Heart left ventricle (tissue), 16 donors: Measurements from ENCODE around the gene PAQR6. TPM values are rescaled to one million over a fixed set of nuclear protein-coding genes. Genes with fewer than 3 reads are reported as not detected.
A peak's percentile ranks its signal among the peaks of the same experiment; 100 is the strongest.

Experiments used
- ATAC-seq, 4 donors: fragments of 200-7000 bp; cut with Tn5 transposase; one replicate each; pipeline ENCODE4 v1.9.1; 2020 to 2022; ENCODE audit warnings: moderate library complexity in 4 of 4, mild to moderate bottlenecking in 3 of 4, moderate number of reproducible peaks in 1 of 4
- DNase-seq, 5 donors: peaks; one replicate each; pipeline ENCODE4 v3.0.0-alpha.2; 2020
- H3K27ac ChIP-seq, 12 donors: fragments of 200-600 bp; sonication (generic) in 4 of 12; one replicate each; pipeline versions ENCODE4 v1.5.0 to v1.8.0; 2016 to 2022; ENCODE audit warnings: mild to moderate bottlenecking in 2 of 12
- H3K27me3 ChIP-seq, 9 donors: fragments of 200-600 bp; sonication (generic) in 2 of 9; one replicate each; pipeline versions ENCODE4 v1.5.1 to v1.8.0; 2016 to 2022; ENCODE audit warnings: mild to moderate bottlenecking in 3 of 9
- H3K36me3 ChIP-seq, 9 donors: fragments of 200-600 bp; sonication (generic) in 2 of 9; one replicate each; pipeline versions ENCODE4 v1.5.0 to v1.8.0; 2018 to 2022; ENCODE audit warnings: mild to moderate bottlenecking in 2 of 9
- H3K4me1 ChIP-seq, 12 donors: fragments of 200-600 bp; sonication (generic) in 4 of 12; one replicate each; pipeline versions ENCODE4 v1.5.0 to v1.8.0; 2016 to 2022; ENCODE audit warnings: mild to moderate bottlenecking in 3 of 12
- H3K4me3 ChIP-seq, 12 donors: fragments of 200-600 bp; sonication (generic) in 4 of 12; one replicate each; pipeline versions ENCODE4 v1.5.0 to v1.8.0; 2017 to 2022; ENCODE audit warnings: mild to moderate bottlenecking in 9 of 12, moderate library complexity in 4 of 12
- H3K9me3 ChIP-seq, 12 donors: fragments of 200-600 bp; sonication (generic) in 4 of 12; one replicate each; pipeline versions ENCODE4 v1.5.0 to v1.8.0; 2016 to 2022; ENCODE audit warnings: mild to moderate bottlenecking in 1 of 12
- POLR2A ChIP-seq, 2 donors: fragments of 450-650 bp; IDR thresholded peaks; one replicate each; pipeline ENCODE4 v1.6.1; 2017; ENCODE audit warnings: antibody characterized with exemption in 2 of 2, mild to moderate bottlenecking in 2 of 2, moderate library complexity in 2 of 2
- WGBS, 4 donors: extraction: QIAGEN DNeasy Blood & Tissue Kit in 2 of 4; methylation state at CpG; one replicate each; pipeline versions ENCODE4 v1.1.5 to v1.1.7; 2013 to 2018; 5-methylcytosine and 5-hydroxymethylcytosine counted together
- intact Hi-C, 10 donors: fragments of 100-400 bp; cut with DNase I; formaldehyde crosslinking; loops; one replicate each; pipeline versions ENCODE4 v1.11.1 to v1.14.2; 2022
- polyA plus RNA-seq, 2 donors: library from polyadenylated mRNA; stranded (reverse); fragments of 200-250 nt; gene quantifications; one replicate each; pipeline ENCODE4 v1.2.3, GENCODE V29; 2013
- total RNA-seq, 9 donors: library from RNA; depleted of rRNA in 2 of 9; stranded (reverse); fragments of >200 nt in 2 of 9; fragmentation: NEBNext Ultra II Directional in 3 of 9; extraction: Animal tissue kit (Norgen Biotek cat#: 25700) in 3 of 9; gene quantifications; one replicate each; pipeline versions ENCODE4 v1.1.0 to v1.2.4, GENCODE V29; 2016 to 2023
- TF ChIP-seq, protein P1 (sequence below), 12 donors: fragments of 200-600 bp; sonication (generic) in 4 of 12; IDR thresholded peaks; one replicate each; pipeline versions ENCODE4 v1.5.0 to v1.8.0; 2018 to 2022; ENCODE audit warnings: antibody characterized with exemption in 12 of 12, mild to moderate bottlenecking in 5 of 12
- donor health status: ischemic (EF 13 %, LVEDD 7.1; RV severe dilation, severe dysfunction).
- donor health status: healthy with polysubstance abuse.
- donor health status: DM: no; HTN: yes; CAD: no.
- donor health status: DM: no; HTN: no; CAD: no.
- donor health status: ischemic (EF 25% LVEDD 6.9; RV normal size, moderate dysfunction).
- donor health status: ischemic (EF 25% LVEDD 5.7; RV mildly dilated, moderate dysfunction).
- donor health status: healthy.
- donor health status: DM: yes; HTN: yes; CAD: no.
- donor health status: ischemic (EF 35%, LVEDD 5.7; RV mildly dilated, moderate dysfunction).
- donor health status: nonischemic (EF 11% LVEDD 7.7; RV severe dilation, severe dysfunction).
- donor health status: DM: yes; HTN: yes; CAD: no.
- donor health status: PGD.
- donor health status: ischemic (EF 29% LVEDD 5.4; RV normal size, mild dysfunction).
- donor health status: nonischemic (EF 23%, LVEDD 6.1; RV moderate dilation, normal function).

Gene PAQR6
- total and polyA plus RNA-seq, 11 donors = 0.26 to 1.9 (median 0.90) TPM; not detected in 2

DNA sequence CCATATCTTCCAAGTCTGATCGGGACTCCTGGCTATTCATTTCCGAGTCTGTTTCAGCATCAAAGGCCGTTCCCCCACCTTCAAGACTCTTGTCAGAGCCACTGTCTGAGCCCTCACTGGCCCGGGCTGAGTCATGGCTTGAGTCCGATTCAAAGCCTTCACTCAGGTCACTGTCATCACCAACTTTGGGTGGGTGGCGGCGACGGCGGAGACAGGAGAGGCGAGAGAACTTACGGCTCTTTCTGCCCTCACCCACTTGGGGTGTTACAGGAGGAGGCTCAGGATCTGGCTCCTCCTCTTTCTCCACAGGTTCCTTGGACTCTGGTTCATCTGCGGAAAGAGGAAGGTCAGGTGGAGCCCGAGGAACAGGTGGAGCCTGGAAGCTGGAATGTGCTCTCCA, 18.2 kb upstream of the PAQR6 start:
- ATAC-seq (no peak), DNase-seq (no peak)
- TF ChIP-seq, protein P1, sequence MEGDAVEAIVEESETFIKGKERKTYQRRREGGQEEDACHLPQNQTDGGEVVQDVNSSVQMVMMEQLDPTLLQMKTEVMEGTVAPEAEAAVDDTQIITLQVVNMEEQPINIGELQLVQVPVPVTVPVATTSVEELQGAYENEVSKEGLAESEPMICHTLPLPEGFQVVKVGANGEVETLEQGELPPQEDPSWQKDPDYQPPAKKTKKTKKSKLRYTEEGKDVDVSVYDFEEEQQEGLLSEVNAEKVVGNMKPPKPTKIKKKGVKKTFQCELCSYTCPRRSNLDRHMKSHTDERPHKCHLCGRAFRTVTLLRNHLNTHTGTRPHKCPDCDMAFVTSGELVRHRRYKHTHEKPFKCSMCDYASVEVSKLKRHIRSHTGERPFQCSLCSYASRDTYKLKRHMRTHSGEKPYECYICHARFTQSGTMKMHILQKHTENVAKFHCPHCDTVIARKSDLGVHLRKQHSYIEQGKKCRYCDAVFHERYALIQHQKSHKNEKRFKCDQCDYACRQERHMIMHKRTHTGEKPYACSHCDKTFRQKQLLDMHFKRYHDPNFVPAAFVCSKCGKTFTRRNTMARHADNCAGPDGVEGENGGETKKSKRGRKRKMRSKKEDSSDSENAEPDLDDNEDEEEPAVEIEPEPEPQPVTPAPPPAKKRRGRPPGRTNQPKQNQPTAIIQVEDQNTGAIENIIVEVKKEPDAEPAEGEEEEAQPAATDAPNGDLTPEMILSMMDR (IDR thresholded peaks at IDR 0.05) = no peak
- TF ChIP-seq POLR2A (IDR thresholded peaks at IDR 0.05) = no peak
- Histone ChIP-seq H3K36me3 (peaks cover 2 to 100% (median 96%) of the 10 kb centered on the region in 9 donors), H3K27ac (no peak overlapping the region), H3K9me3 (no peaks in the 10 kb centered on the region), H3K27me3 (no peaks in the 10 kb centered on the region), H3K4me3 (no peak overlapping the region), H3K4me1 (no peaks in the 10 kb centered on the region)
- intact Hi-C loops = no loop called here
- WGBS, 4 donors = 75 to 86% (median 81%) methylated on average over 13 of the region's 13 CpGs

DNA sequence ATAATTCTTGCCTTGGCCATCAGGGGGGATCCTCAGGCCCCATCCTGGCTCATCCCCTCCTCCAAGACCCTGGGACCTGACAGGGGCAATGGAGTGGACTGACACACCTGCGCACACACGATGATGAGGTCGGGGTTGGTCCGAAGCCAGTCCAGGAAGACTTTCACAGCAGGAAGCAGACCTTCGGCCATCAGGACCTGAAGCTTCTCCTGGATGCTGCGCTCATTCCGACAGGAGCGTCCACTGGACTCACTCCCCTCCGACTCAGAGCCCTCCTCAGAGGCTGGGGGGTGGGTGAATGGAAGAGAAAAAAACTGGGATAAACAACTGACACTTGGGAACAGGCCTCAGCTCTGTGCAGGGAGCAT, 15.4 kb upstream of the PAQR6 start:
- no peak for ATAC-seq
- WGBS, 4 donors = 82 to 97% (median 93%) methylated on average over 7 to 9 of the region's 9 CpGs
- H3K9me3 ChIP-seq = no peaks in the 10 kb centered on the region
- intact Hi-C loops = no loop called here
- no peak for DNase-seq
- H3K4me3 ChIP-seq = no peak overlapping the region
- no peaks in the 10 kb centered on the region for H3K4me1 ChIP-seq
- H3K27ac ChIP-seq = no peak overlapping the region
- H3K27me3 ChIP-seq = no peaks in the 10 kb centered on the region
- TF ChIP-seq, protein P1 (IDR thresholded peaks at IDR 0.05) = no peak
- TF ChIP-seq POLR2A (IDR thresholded peaks at IDR 0.05) = no peak
- H3K36me3 ChIP-seq = peaks cover 2 to 100% (median 96%) of the 10 kb centered on the region in 9 donors

GRCh38 chr1:156262461-156263287, 14.8 kb upstream of the PAQR6 start:
- H3K27me3 ChIP-seq = no peaks in the 10 kb centered on the region
- H3K4me3 ChIP-seq = no peak overlapping the region
- H3K4me1 ChIP-seq = no peaks in the 10 kb centered on the region
- H3K36me3 ChIP-seq = peaks cover 2 to 100% (median 96%) of the 10 kb centered on the region in 9 donors
- intact Hi-C loops = no loop called here
- 80 to 87% (median 84%) methylated on average over 9 of the region's 9 CpGs for WGBS, 4 donors
- no peak for DNase-seq
- ATAC-seq = peak in 2 of 4 donors; percentile 21 to 29
- TF ChIP-seq, protein P1 (IDR thresholded peaks at IDR 0.05) = no peak
- no peak for TF ChIP-seq POLR2A (IDR thresholded peaks at IDR 0.05)
- H3K9me3 ChIP-seq = no peaks in the 10 kb centered on the region
- no peak overlapping the region for H3K27ac ChIP-seq

DNA sequence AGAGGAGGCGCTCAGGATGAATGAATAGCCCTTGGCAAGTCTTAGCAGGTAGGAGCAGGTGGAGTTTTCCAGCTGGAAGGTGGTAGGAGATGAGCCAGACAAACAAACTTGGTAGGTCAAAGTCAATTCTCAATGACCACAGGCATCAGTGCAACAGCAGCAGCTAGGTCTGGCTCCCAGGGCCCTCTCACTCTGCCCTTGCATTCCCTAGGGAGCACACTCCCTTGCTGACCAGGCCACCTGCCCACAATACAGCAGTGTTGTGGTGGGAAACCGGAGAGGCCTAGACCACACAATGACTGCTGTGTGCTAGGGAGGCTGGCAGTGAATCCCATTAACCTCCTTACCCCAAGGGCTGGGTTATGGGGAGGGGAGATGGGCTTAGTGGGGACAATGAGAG, 13.0 kb upstream of the PAQR6 start:
- Histone ChIP-seq H3K4me1 (no peaks in the 10 kb centered on the region), H3K27ac (no peak overlapping the region), H3K36me3 (peaks cover 0 to 100% (median 96%) of the 10 kb centered on the region in 9 donors), H3K4me3 (no peak overlapping the region), H3K27me3 (no peaks in the 10 kb centered on the region), H3K9me3 (no peaks in the 10 kb centered on the region)
- TF ChIP-seq POLR2A (IDR thresholded peaks at IDR 0.05) = no peak
- TF ChIP-seq, protein P1 (IDR thresholded peaks at IDR 0.05) = no peak
- intact Hi-C loops = no loop called here
- 78 to 100% (median 90%) methylated on average over 2 of the region's 2 CpGs for WGBS, 4 donors
- DNase-seq (no peak), ATAC-seq (no peak)
